IPS-18c (cell line): ENCODE measurements around the gene SNCB.
"Not testable (repeated sequence)": the region's sequence is repeated elsewhere in the genome, so short reads cannot be mapped to it uniquely, and the experiment has no call there.

Experiments
- H3K4me3 ChIP-seq: 2 replicates; pipeline ENCODE4 v1.7.0; 2013; ENCODE audit warnings: low read depth, mild to moderate bottlenecking, low read length, moderate library complexity; ENCODE audit not compliant: insufficient read depth
- H3K9me3 ChIP-seq: one replicate; pipeline ENCODE4 v1.6.1; 2013; ENCODE audit warnings: mild to moderate bottlenecking, low read length, moderate library complexity; ENCODE audit not compliant: control insufficient read depth, insufficient read depth

Gene SNCB

DNA sequence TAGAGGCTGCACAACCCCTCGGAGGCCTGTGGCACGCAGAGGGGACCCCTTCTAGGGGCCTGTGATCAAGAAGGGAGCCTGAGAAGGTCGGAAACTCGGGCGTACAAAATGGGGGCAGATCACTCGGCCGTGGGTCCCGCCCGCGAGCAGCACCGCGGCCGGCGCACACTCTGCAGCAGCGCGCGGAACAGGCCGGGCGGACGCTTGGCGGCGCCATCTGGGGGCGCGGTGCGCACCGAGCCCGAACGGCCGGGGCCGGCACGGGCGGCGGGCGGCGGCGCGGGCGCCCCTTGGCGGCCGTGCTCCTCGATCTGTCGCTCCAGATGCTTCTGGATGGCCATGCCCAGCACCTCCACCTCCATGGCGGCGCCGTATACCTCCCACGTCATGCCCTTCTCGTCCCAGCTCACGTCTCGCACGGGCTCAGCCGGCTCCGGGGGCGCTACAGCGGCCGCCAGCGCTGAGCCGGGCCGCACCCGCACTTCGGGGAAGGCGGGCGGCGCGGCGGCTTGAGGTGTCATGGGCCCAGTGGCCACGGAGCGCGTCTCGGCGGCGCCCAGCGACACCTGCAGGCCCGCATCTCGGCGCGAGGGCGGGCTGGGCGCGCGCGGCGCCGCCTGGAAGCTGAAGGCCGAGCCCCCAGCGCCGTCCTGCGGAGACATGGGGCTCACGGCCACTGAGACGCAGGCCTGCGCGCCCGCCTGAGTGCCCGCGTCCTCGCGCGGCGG, 33.5 kb downstream of the SNCB start:
- Histone ChIP-seq H3K4me3 (peak overlapping the region; percentile 31; the same call in 1 of the 2 replicates), H3K9me3 (no peaks in the 10 kb centered on the region)

DNA sequence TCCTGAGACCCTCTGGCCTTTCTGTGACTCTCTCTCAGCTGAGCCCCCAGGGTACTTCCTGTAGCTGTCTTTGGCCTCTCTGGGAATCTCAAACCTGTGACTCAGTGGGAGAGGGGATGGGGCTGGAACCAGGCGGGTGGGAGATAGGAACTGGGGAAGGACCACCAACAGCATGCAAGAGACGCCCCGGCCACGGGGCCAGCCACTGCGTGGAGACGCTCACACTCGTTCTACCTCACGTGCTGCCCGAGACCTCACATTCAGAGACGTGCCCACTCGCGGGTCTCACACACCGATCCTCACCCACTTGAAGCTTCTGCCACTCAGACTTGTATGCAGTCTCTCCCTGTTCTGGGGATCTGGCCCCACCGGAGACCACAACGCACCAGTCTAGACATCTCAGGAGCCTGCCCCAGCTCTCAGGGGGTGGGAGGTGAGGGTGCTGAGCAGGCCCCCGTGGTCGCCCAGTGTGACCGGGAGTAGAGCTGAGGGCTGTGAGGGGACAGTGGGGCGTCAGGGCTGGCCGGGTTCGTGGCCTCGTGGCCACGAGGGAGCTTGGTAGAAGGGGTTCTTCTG, 34.2 kb downstream of the SNCB start:
- Histone ChIP-seq H3K4me3 (no peak overlapping the region), H3K9me3 (no peaks in the 10 kb centered on the region)

- Histone ChIP-seq H3K9me3 (no peaks in the 10 kb centered on the region), H3K4me3 (no peak overlapping the region)
Observed at GRCh38 chr5:176595386-176595943, 34.9 kb downstream of the SNCB start.

DNA sequence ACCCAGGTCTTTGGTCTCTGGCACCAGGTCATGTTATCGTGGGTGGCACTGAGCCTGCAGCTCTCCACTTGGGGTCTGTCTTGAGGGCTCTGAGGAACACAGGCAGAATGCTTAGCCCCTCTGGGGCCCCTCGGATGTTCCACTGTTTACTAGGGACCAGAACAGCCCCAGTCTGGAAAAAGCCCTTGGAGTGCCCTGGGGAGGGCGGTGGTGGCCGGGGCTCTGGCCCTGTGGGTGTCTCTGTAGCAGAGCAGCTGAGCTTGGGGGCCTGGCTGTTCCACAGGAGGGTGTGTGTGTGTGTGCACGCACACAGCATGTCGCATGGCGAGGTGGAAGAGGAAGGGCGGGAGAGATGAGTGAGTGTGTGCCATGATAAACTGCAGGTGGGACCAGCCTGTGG, 35.8 kb downstream of the SNCB start:
- Histone ChIP-seq H3K9me3 (no peaks in the 10 kb centered on the region), H3K4me3 (no peak overlapping the region)

DNA sequence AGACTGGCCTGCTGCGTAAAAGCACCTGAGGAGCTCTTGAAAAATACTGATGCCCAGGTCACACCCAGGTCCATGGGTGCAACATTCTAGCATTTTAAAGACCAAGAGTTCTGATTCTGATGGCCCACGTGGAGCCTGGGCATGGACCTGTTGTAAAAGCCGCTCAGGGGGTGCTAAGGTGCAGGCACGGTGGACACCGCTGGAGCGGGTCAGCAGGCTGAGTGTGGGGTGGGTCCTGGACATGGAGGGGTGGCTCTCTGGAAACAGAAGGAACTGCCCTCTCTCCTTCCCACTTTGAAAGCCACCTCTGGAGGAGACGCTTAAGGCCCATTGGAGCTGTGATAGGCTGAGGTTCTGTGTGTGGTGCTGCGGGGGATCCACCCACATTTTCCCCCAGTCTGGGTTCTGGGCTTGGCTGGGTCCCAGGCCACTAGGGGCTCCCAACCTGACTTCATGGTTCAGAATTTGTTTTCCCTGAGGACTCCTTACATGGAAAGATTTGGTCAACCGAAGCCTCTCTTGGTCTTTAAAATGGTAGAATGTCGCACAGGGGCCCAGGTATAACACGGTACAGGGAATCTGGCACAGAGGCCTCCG, 37.0 kb downstream of the SNCB start:
- Histone ChIP-seq H3K9me3 (no peaks in the 10 kb centered on the region), H3K4me3 (no peak overlapping the region)

- no peaks in the 10 kb centered on the region for H3K9me3 ChIP-seq
- H3K4me3 ChIP-seq, result no peak overlapping the region
Observed at GRCh38 chr5:176592573-176592972, 37.8 kb downstream of the SNCB start.

- not testable (repeated sequence) for H3K9me3 ChIP-seq, H3K4me3 ChIP-seq
Observed at GRCh38 chr5:176591667-176592066, 38.7 kb downstream of the SNCB start.

DNA sequence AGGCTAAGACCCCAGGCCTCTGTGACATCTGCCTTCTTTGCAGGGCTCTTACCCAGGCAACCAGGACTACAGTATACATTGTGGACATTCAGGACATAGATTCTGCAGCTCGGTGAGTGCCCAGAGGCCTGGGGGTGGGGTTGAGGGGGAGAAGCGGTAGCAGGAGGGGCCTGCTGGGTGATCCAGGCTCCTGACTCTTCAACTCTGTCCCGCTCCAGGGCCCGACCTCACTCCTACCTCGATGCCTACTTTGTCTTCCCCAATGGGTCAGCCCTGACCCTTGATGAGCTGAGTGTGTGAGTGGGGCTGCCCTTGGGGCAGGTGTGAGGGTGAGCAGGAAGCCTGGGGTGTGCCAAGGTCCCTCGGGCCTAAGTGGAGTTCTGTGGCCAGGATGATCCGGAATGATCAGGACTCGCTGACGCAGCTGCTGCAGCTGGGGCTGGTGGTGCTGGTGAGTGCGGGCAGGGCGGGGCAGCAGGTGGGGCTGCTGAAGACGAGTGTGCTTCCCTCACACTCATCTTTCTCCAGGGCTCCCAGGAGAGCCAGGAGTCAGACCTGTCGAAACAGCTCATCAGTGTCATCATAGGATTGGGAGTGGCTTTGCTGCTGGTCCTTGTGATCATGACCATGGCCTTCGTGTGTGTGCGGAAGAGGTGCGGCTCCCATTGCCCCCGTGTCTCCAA, 40.2 kb downstream of the SNCB start:
- Histone ChIP-seq H3K9me3 (peaks cover 4% of the 10 kb centered on the region), H3K4me3 (no peak overlapping the region)

DNA sequence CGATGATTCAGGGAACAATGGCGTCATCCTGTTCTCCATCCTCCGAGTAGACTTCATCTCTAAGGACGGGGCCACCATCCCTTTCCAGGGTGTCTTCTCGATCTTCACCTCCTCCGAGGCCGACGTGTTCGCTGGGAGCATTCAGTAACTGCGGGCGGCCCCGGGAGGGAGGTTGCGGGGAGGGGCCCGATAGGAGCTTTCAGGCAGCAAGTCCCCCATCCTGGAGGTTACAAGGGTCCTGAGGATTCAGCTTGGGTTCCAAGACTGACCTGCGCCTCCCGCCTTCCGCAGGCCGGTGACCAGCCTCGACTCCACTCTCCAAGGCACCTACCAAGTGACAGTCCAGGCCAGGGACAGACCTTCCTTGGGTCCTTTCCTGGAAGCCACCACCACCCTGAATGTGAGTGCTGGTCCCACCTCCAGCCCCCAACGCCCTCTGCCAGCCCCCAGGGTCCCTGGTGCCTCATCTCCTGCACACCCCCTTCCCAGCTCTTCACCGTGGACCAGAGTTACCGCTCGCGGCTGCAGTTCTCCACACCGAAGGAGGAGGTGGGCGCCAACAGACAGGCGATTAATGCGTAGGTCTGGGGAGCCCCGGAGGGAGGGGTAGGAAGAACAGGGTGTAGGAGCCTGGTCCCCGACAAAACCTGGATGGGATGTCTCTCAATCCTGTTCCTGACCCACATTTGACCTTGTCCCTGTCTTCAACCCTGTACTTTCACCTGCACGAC, 41.1 kb downstream of the SNCB start:
- peaks cover 6% of the 10 kb centered on the region for H3K9me3 ChIP-seq
- no peak overlapping the region for H3K4me3 ChIP-seq

DNA sequence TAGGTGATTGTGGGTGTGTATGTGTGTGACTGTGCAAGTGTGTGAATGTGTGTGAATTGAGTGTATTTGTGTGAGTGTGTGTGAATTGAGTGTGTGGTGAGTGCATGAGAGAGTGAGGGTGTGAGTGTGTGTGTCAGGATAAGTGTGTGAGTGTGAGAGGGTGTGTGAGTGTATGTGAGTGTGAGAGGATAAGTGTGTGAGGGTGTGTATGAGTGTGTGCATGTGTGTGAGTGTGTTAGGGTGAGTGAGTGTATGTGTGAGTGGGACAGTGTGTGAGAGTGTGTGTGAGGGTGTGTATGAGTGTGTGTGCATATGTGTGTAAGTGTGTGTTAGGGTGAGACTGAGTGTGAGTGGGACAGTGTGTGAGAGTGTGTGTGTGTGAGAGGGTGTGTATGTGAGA, 42.0 kb downstream of the SNCB start:
- Histone ChIP-seq H3K4me3 (no peak overlapping the region), H3K9me3 (peaks cover 6% of the 10 kb centered on the region)

- H3K9me3 ChIP-seq, result peaks cover 6% of the 10 kb centered on the region
- H3K4me3 ChIP-seq, result no peak overlapping the region
Observed at GRCh38 chr5:176587398-176587797, 42.9 kb downstream of the SNCB start.

DNA sequence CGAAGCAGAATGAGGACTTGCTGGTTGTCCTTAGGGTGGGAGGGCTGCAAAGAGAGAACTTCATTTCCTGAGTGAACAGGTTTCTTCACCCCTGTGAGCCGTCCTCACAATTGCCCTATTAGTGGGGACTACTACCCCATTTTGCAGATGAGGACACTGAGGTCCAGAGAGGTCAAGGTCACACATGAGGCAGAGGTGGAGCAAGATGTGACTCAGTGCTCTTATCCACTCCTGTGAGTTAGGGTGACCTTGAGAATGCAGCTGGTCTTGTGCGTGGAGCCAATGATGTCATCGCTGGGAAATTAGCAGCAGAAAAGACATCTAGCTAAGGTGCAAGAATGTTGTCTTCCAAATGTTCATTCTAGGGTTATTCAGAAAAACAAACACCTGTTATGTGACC, 47.3 kb downstream of the SNCB start:
- H3K4me3 ChIP-seq, result no peak overlapping the region
- H3K9me3 ChIP-seq, result peaks cover 6% of the 10 kb centered on the region

DNA sequence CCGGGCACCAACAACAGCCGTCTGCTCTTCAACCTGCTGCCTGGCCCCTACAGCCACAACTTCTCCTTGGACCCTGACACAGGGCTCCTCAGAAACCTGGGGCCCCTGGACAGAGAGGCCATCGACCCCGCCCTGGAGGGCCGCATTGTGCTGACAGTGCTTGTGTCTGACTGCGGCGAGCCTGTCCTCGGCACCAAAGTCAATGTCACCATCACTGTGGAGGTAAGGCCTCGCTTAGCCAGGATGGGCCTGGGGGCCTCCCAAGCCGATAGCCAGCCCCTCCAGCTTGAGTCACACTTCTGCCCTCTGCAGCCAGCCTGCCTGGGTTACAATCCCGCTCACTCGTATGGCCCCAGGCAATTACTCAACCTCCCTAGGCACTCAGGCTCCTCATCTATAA, 49.0 kb downstream of the SNCB start:
- Histone ChIP-seq H3K9me3 (peaks cover 6% of the 10 kb centered on the region), H3K4me3 (no peak overlapping the region)

- no peak overlapping the region for H3K4me3 ChIP-seq
- H3K9me3 ChIP-seq, result no peaks in the 10 kb centered on the region
Observed at GRCh38 chr5:176579323-176579722, 51.0 kb downstream of the SNCB start.

DNA sequence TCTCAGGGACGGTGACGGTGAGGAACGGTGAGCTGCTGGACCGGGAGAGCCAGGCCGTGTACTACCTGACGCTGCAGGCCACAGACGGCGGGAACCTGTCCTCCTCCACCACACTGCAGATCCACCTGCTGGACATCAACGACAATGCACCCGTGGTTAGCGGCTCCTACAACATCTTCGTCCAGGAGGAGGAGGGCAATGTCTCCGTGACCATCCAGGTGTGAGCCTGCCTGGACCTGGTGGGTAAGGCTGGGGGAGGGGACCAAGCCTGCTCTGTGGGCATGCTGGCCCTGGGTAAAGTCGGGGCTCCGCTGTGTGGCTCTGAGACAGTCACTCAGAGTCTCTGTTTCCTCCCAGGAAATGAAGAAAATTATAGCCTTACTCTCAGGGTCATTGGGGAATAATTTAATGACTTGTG, 51.9 kb downstream of the SNCB start:
- Histone ChIP-seq H3K9me3 (no peaks in the 10 kb centered on the region), H3K4me3 (no peak overlapping the region)

- no peaks in the 10 kb centered on the region for H3K9me3 ChIP-seq
Observed at GRCh38 chr5:176577312-176578176, 52.8 kb downstream of the SNCB start.

More at GRCh38 chr5:176577312-176578176, 52.8 kb downstream of the SNCB start:
- no peak overlapping the region for H3K4me3 ChIP-seq
